Adipocyte (in vitro differentiated cells): ENCODE data around the gene COBLL1.

Experiments
- DNase-seq: peaks from one replicate; pipeline ENCODE4 v3.0.0-alpha.2; 2015; ENCODE audit warnings: low read depth
- H3K27me3 ChIP-seq: replicated peaks from 2 replicates; pipeline ENCODE4 v1.7.0; 2013; ENCODE audit warnings: mild to moderate bottlenecking, low read length, moderate library complexity; ENCODE audit not compliant: control insufficient read depth, insufficient read depth
- H3K36me3 ChIP-seq: 2 replicates; pipeline ENCODE4 v1.7.0; 2013; ENCODE audit warnings: low read length, mild to moderate bottlenecking, moderate library complexity; ENCODE audit not compliant: control insufficient read depth, insufficient read depth, severe bottlenecking
- H3K4me1 ChIP-seq: 2 replicates; pipeline ENCODE4 v1.7.0; 2013; ENCODE audit warnings: mild to moderate bottlenecking, low read length, moderate library complexity; ENCODE audit not compliant: control insufficient read depth, insufficient read depth
- H3K4me3 ChIP-seq: 2 replicates; pipeline ENCODE4 v1.7.0; 2013; ENCODE audit warnings: mild to moderate bottlenecking, low read length, moderate library complexity
- H3K9ac ChIP-seq: 2 replicates; pipeline ENCODE4 v1.7.0; 2013; ENCODE audit warnings: mild to moderate bottlenecking, low read length, moderate library complexity
- H3K9me3 ChIP-seq: 2 replicates; pipeline ENCODE4 v1.7.0; 2013; ENCODE audit warnings: mild to moderate bottlenecking, low read length, moderate library complexity; ENCODE audit not compliant: control insufficient read depth

COBLL1 gene

GRCh38 chr2:164852086-164852485 is 10.5 kb upstream of the COBLL1 start:
- H3K9ac ChIP-seq: no peak overlapping the region
- H3K9me3 ChIP-seq: no peaks in the 10 kb centered on the region
- H3K4me1 ChIP-seq: peaks cover 30% of the 10 kb centered on the region
- DNase-seq: no peak
- H3K27me3 ChIP-seq: no peaks in the 10 kb centered on the region
- no peak overlapping the region for H3K4me3 ChIP-seq
- H3K36me3 ChIP-seq: no peaks in the 10 kb centered on the region

GRCh38 chr2:164850235-164850634 is 8.6 kb upstream of the COBLL1 start:
- Histone ChIP-seq H3K9me3 (no peaks in the 10 kb centered on the region), H3K36me3 (no peaks in the 10 kb centered on the region), H3K27me3 (no peaks in the 10 kb centered on the region), H3K9ac (no peak overlapping the region), H3K4me1 (peaks cover 27% of the 10 kb centered on the region), H3K4me3 (no peak overlapping the region)
- DNase-seq: no peak

DNA sequence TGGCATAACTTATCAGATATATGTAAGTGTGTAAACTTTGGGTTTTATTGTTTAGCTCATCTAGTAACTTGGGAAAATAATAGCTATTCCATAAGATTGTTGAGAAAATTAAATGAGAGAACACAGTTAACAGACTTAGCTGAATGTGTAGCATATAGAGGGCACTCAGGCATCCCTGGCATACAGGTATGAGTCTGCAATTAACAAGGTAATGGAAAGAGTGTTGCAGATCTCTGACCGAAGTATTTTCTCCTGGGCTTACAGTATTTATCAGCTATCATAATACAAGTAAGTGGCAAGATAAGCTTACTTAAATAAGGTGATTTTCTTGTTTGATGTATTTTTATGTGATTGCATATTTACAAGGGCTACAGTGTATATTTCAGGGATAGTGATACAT is 7.9 kb upstream of the COBLL1 start:
- Histone ChIP-seq H3K4me3 (no peak overlapping the region), H3K4me1 (peaks cover 27% of the 10 kb centered on the region), H3K36me3 (no peaks in the 10 kb centered on the region), H3K9me3 (no peaks in the 10 kb centered on the region), H3K9ac (no peak overlapping the region), H3K27me3 (no peaks in the 10 kb centered on the region)
- no peak for DNase-seq

DNA sequence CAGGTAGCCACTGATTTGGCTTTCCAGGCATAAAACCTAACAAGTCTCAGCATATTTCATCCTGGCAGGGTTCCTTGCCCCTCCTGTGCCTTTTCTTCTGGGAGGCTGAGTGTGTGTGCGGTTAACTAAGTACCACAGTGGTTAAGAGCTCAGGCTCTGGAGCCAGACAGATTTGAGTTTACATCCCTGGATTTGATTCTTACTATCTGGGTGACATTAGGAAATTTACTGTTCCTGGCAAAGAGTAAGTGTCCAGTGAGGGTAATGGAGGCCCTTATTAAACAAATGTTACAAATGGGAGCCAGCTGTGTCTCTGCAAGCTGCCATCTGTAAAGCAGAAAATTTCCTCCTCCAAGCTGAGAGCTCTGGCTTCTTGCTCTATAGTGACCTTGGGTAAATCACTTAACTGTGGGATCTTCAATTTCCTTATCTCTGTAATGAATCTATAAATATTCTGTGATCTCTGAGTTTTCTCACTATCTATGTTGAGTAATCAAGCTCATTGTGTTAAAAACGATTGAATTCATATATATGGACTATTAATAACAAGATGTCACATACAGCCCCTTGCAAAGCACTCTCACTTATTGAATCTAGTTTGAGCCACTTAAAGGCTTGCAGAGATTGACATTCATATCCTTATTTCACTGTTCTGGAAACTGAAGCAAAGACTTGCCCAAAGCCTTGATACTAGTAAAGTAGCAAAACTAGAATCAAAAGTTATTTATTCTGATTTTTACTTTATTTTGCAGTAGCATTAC is 6.5 kb upstream of the COBLL1 start:
- H3K27me3 ChIP-seq: no peaks in the 10 kb centered on the region
- H3K4me1 ChIP-seq: peaks cover 34% of the 10 kb centered on the region
- H3K9ac ChIP-seq: no peak overlapping the region
- H3K4me3 ChIP-seq: no peak overlapping the region
- no peaks in the 10 kb centered on the region for H3K9me3 ChIP-seq
- DNase-seq: no peak
- H3K36me3 ChIP-seq: no peaks in the 10 kb centered on the region

DNA sequence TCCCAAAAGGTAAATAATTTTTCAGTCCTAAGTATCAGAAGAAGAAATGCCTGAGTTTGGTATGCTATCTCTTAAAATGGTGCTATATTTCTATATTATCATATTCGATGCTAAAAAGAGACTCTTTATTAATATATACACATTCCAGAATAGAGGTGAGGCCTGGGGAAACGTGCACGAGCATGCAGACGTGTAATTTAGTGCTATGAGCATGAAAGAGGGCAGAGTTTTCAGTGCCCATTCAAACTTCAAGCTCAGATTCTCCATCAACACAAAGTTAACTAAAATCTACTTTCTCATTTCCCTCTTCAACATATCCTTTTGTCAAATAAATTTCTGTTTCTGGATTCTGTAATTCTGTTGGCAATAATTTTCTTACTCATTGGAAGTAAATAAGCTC is 5.7 kb upstream of the COBLL1 start:
- DNase-seq: no peak
- H3K27me3 ChIP-seq: no peaks in the 10 kb centered on the region
- H3K4me3 ChIP-seq: no peak overlapping the region
- no peaks in the 10 kb centered on the region for H3K36me3 ChIP-seq
- peaks cover 42% of the 10 kb centered on the region for H3K4me1 ChIP-seq
- no peak overlapping the region for H3K9ac ChIP-seq
- H3K9me3 ChIP-seq: no peaks in the 10 kb centered on the region

- H3K27me3 ChIP-seq: no peaks in the 10 kb centered on the region
Measured at GRCh38 chr2:164846276-164846675, 4.7 kb upstream of the COBLL1 start.

DNA sequence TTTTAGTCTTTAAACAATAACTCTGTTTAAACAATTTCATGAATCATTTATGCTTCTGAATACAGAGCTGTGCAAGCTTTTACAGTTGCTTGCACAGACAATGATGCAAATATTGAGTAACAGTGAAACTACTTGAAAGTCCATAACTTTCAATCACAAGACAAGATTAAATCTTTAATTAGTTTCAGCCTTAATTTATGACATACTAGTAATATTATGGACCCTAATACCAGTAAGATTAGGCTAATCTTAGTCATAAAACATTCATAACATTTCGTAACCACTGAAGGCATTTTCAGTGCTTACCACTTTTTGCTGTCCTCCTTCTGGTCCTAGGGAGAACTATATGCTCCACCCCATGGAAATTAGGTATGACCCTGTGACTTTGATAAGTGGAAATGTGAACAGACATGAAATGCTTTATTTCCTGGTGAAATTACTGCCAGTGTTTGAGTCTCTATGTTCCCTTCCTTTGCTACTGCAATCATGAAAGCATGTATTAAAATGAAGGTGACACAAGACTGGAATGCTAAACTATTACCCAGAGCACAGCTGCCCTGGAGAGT is 1.8 kb upstream of the COBLL1 start:
- Histone ChIP-seq H3K4me1 (peaks cover 45% of the 10 kb centered on the region), H3K36me3 (no peaks in the 10 kb centered on the region), H3K27me3 (no peaks in the 10 kb centered on the region), H3K9ac (peak overlapping the region; percentile 11), H3K9me3 (no peaks in the 10 kb centered on the region), H3K4me3 (peak overlapping the region; percentile 2)
- DNase-seq: peak; percentile 44

More at GRCh38 chr2:164846276-164846675, 4.7 kb upstream of the COBLL1 start:
- H3K4me3 ChIP-seq: no peak overlapping the region
- no peaks in the 10 kb centered on the region for H3K9me3 ChIP-seq
- no peak for DNase-seq
- H3K9ac ChIP-seq: no peak overlapping the region
- H3K4me1 ChIP-seq: peaks cover 45% of the 10 kb centered on the region
- no peaks in the 10 kb centered on the region for H3K36me3 ChIP-seq

- no peaks in the 10 kb centered on the region for H3K9me3 ChIP-seq
- H3K36me3 ChIP-seq: no peaks in the 10 kb centered on the region
- no peak for DNase-seq
- H3K4me3 ChIP-seq: peak overlapping the region; percentile 92
- H3K4me1 ChIP-seq: peaks cover 42% of the 10 kb centered on the region
- H3K9ac ChIP-seq: peak overlapping the region; percentile 96
- no peaks in the 10 kb centered on the region for H3K27me3 ChIP-seq
Measured at GRCh38 chr2:164842624-164842966, 972 bp upstream of the COBLL1 start.

GRCh38 chr2:164840930-164841718 is 499 bp downstream of the COBLL1 start:
- Histone ChIP-seq H3K9ac (peak overlapping the region; percentile 96), H3K4me3 (peak overlapping the region; percentile 92), H3K9me3 (no peaks in the 10 kb centered on the region), H3K27me3 (no peaks in the 10 kb centered on the region), H3K36me3 (no peaks in the 10 kb centered on the region), H3K4me1 (peaks cover 48% of the 10 kb centered on the region)
- DNase-seq: peak; percentile 84

DNA sequence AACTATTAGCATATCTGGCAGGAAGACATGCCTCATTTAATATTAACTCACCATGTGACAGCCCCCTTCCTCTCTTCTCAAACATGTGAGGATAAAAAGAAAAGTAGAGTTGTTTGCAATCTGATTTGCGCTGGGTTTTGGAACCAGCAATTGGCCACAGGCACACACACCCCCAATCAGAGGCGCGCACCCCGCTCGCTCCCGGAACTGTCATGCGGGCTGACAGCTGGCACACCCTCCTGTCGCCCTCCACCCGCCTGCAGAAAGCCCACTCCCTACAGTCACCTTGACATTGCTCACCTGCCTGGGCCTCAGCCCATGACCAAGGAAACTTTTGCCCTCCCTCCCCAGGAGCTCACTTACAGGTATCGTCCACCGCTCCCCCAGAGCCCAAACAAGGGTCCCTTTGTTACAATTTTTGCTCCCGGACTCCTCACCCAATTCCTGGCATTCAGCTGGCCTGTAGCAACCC is 1.1 kb downstream of the COBLL1 start:
- H3K9me3 ChIP-seq: no peaks in the 10 kb centered on the region
- peaks cover 48% of the 10 kb centered on the region for H3K4me1 ChIP-seq
- peak; percentile 31 for DNase-seq
- H3K9ac ChIP-seq: peak overlapping the region; percentile 96
- H3K4me3 ChIP-seq: peak overlapping the region; percentile 92
- H3K27me3 ChIP-seq: no peaks in the 10 kb centered on the region
- no peaks in the 10 kb centered on the region for H3K36me3 ChIP-seq

DNA sequence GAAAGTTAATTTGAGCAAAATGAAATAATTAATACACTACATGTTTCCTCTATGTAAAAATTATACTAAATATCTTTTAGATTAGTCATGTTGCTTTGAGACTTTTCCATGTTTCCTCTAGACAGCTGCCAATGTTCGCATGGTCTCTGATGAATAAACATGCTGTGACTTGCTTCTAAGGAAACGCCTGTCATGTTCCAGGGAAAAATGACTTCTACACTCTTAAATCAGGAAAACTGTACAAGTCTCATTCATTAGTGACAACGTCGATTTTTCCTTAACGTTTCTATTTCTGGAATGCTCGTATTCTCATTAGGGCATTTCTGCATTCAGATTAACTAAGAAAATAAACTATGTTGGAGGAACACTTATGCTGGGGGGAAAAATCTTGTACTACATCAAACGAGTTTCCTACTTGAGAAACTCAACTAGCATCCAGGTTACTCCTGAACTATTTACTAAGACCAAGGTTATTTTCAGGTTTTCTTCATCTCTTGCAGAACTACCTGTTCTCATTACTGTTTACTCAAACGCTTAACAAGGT is 1.6 kb downstream of the COBLL1 start:
- DNase-seq: peak; percentile 52
- H3K9ac ChIP-seq: peak overlapping the region; percentile 96
- H3K36me3 ChIP-seq: no peaks in the 10 kb centered on the region
- peak overlapping the region; percentile 92 for H3K4me3 ChIP-seq
- H3K4me1 ChIP-seq: peaks cover 48% of the 10 kb centered on the region
- no peaks in the 10 kb centered on the region for H3K27me3 ChIP-seq
- no peaks in the 10 kb centered on the region for H3K9me3 ChIP-seq
